ENCODE results near the gene GFOD2. TPM values are rescaled to one million over a fixed set of nuclear protein-coding genes. Genes with fewer than 3 reads are reported as not detected.

Gene GFOD2
- total RNA-seq, 2 donors from 2014 or later = 15.8 to 18.1 TPM

- no peak for TF ChIP-seq POLR2A (IDR thresholded peaks at IDR 0.05)
- TF ChIP-seq, protein P1, sequence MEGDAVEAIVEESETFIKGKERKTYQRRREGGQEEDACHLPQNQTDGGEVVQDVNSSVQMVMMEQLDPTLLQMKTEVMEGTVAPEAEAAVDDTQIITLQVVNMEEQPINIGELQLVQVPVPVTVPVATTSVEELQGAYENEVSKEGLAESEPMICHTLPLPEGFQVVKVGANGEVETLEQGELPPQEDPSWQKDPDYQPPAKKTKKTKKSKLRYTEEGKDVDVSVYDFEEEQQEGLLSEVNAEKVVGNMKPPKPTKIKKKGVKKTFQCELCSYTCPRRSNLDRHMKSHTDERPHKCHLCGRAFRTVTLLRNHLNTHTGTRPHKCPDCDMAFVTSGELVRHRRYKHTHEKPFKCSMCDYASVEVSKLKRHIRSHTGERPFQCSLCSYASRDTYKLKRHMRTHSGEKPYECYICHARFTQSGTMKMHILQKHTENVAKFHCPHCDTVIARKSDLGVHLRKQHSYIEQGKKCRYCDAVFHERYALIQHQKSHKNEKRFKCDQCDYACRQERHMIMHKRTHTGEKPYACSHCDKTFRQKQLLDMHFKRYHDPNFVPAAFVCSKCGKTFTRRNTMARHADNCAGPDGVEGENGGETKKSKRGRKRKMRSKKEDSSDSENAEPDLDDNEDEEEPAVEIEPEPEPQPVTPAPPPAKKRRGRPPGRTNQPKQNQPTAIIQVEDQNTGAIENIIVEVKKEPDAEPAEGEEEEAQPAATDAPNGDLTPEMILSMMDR (IDR thresholded peaks at IDR 0.05) = no peak
- Histone ChIP-seq H3K27me3 (no peaks in the 10 kb centered on the region), H3K4me3 (no peak overlapping the region), H3K27ac (no peak overlapping the region), H3K9me3 (no peaks in the 10 kb centered on the region), H3K4me1 (no peaks in the 10 kb centered on the region), H3K36me3 (replicated peaks in 1 of 2; ENCODE audit: insufficient read depth in 1 of 2, low read depth in 2 of 2) (peaks cover 10 to 27% of the 10 kb centered on the region in 2 donors)
- DNase-seq (no peak), ATAC-seq (no peak)
- WGBS, 2 donors = 88 to 93% methylated on average over 9 of the region's 9 CpGs
- intact Hi-C loops (cut with DNase I) = no loop called here
Measured at GRCh38 chr16:67731071-67731752, 12.1 kb upstream of the GFOD2 start.

- 93 to 98% methylated on average over 6 of the region's 6 CpGs for WGBS, 2 donors
- Histone ChIP-seq H3K27ac (no peak overlapping the region), H3K36me3 (replicated peaks in 1 of 2; ENCODE audit: insufficient read depth in 1 of 2, low read depth in 2 of 2) (peaks cover 10 to 27% of the 10 kb centered on the region in 2 donors), H3K4me1 (no peaks in the 10 kb centered on the region), H3K9me3 (no peaks in the 10 kb centered on the region), H3K27me3 (no peaks in the 10 kb centered on the region), H3K4me3 (no peak overlapping the region)
- no peak for DNase-seq
- intact Hi-C loops (cut with DNase I) = no loop called here
- TF ChIP-seq, protein P1 (IDR thresholded peaks at IDR 0.05) = no peak
- no peak for TF ChIP-seq POLR2A (IDR thresholded peaks at IDR 0.05)
- ATAC-seq = no peak
Measured at GRCh38 chr16:67730326-67730725, 11.2 kb upstream of the GFOD2 start.

DNA sequence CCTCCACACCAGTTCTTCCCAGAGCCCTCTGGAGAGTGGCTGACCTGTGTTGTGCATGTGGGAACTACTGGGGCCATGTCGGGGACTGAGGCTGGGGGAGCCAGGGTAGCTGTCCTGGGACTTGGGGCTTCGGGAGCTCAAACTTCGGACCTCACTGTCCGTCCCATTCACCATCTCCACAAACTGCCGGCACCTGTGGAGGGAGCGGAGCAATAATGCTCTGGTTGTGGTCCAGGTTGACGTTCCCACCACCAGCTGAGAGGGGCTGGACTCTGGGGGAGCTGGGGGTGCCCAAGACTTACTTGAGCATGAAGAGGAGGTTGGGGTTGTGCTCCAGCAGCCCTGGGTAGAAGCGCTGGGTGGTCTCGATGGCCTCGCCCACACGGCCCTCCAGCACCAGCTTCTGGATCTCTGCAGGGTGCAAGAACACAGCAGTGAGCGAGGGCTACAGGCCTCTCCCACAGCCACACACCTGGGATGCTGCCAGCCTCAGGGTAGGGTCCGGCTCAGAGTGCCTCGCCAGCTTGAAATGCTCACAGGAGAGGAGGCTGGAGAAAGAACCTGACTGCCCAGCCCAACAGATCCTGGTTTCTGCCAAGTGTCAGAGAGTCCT is 10.6 kb upstream of the GFOD2 start:
- Histone ChIP-seq H3K4me3 (no peak overlapping the region), H3K36me3 (replicated peaks in 1 of 2; ENCODE audit: insufficient read depth in 1 of 2, low read depth in 2 of 2) (peaks cover 10 to 25% of the 10 kb centered on the region in 2 donors), H3K27me3 (no peaks in the 10 kb centered on the region), H3K27ac (no peak overlapping the region), H3K4me1 (no peaks in the 10 kb centered on the region), H3K9me3 (no peaks in the 10 kb centered on the region)
- intact Hi-C loops (cut with DNase I) = no loop called here
- no peak for TF ChIP-seq POLR2A (IDR thresholded peaks at IDR 0.05)
- TF ChIP-seq, protein P1 (IDR thresholded peaks at IDR 0.05) = no peak
- WGBS, 2 donors = 91 to 93% methylated on average over 10 to 14 of the region's 14 CpGs
- no peak for ATAC-seq
- no peak for DNase-seq

DNA sequence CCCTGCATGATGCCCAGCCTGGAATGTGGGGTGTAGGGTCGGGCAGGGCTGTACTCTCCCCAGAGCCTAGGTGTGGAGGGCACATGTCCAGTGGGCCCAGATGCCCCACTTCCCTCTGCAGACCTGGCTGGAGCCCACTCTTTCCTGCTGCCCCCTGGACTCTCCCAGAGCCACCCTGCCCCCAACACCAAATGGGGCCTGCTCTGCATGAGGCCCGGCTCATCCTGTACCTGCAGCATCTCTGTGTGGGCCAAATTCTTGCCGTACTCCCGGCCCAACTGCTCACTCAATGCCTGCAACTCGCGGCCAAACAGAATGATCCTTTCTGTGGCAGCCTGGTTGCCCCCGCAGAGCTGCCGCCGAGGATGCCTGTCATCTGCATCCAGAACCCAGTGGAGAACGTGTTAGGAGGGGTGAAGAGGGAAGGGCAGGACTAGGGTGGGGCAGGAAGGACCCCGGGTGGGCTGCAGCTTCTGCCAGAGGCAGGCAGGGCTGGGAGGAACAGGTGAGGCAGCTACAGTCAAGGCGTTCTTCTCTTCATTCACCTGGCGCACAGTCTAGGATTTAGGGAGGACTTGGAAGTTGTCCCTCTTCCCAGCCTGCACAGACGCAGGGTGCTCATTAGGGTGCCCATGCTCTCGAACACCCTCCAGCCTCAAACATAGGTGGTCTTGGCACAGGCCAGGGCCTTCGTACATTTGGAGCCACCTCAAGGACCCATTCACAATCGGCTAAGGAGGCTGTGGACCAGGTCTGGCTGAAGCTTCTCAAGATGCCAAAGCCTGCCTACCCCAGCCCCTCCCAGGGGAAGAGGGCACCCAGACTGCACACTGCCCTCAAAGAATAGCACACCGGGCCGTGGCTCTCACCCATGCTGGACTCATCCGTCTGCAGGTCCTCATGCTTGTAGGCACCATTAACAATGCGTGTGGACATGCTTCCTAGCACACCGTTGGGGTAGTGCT is 8.7 kb upstream of the GFOD2 start:
- Histone ChIP-seq H3K36me3 (replicated peaks in 1 of 2; ENCODE audit: insufficient read depth in 1 of 2, low read depth in 2 of 2) (peaks cover 10 to 26% of the 10 kb centered on the region in 2 donors), H3K27me3 (no peaks in the 10 kb centered on the region), H3K4me1 (no peaks in the 10 kb centered on the region), H3K9me3 (no peaks in the 10 kb centered on the region), H3K4me3 (no peak overlapping the region), H3K27ac (no peak overlapping the region)
- TF ChIP-seq, protein P1 (IDR thresholded peaks at IDR 0.05) = no peak
- TF ChIP-seq POLR2A (IDR thresholded peaks at IDR 0.05) = no peak
- DNase-seq (no peak), ATAC-seq (no peak)
- 89% methylated on average over 11 to 22 of the region's 22 CpGs for WGBS, 2 donors
- intact Hi-C loops (cut with DNase I) = no loop called here

Measured in body of pancreas (tissue), 4 donors.